ENCODE measurements around the gene SLC35F4.

DNA sequence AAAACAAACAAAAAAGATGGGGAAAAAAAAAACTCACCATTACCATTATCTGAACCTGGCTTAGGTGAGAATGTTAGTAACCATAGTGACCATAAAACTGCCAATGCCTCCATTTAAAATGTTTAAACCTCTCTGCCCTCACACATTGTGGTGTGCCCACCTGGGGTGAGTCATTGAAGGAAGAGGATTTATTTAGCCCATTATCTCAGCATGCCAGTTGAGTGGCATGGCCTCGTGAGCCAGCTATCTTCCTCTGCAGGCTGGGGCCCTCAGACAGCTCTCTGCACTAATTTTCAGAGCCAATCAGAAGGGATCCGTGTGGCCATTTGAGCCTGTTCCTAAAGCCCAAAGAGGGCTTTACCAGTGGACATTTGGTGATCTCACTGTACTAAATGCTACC is 290.4 kb downstream of the SLC35F4 start:
- no peak for TF ChIP-seq TAF1 (IDR thresholded peaks at IDR 0.05; ENCODE audit: borderline replicate concordance, insufficient read depth, low read length)
- no peak for TF ChIP-seq POLR2AphosphoS5 (IDR thresholded peaks at IDR 0.05; ENCODE audit: low read depth, low read length)
- TF ChIP-seq, protein P1, sequence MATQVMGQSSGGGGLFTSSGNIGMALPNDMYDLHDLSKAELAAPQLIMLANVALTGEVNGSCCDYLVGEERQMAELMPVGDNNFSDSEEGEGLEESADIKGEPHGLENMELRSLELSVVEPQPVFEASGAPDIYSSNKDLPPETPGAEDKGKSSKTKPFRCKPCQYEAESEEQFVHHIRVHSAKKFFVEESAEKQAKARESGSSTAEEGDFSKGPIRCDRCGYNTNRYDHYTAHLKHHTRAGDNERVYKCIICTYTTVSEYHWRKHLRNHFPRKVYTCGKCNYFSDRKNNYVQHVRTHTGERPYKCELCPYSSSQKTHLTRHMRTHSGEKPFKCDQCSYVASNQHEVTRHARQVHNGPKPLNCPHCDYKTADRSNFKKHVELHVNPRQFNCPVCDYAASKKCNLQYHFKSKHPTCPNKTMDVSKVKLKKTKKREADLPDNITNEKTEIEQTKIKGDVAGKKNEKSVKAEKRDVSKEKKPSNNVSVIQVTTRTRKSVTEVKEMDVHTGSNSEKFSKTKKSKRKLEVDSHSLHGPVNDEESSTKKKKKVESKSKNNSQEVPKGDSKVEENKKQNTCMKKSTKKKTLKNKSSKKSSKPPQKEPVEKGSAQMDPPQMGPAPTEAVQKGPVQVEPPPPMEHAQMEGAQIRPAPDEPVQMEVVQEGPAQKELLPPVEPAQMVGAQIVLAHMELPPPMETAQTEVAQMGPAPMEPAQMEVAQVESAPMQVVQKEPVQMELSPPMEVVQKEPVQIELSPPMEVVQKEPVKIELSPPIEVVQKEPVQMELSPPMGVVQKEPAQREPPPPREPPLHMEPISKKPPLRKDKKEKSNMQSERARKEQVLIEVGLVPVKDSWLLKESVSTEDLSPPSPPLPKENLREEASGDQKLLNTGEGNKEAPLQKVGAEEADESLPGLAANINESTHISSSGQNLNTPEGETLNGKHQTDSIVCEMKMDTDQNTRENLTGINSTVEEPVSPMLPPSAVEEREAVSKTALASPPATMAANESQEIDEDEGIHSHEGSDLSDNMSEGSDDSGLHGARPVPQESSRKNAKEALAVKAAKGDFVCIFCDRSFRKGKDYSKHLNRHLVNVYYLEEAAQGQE (IDR thresholded peaks at IDR 0.05; ENCODE audit: insufficient read depth in 1 of 2, low read depth in 2 of 2, low read length in 2 of 2) = no peak
- TF ChIP-seq SIN3A (IDR thresholded peaks at IDR 0.05; ENCODE audit: borderline replicate concordance, insufficient read depth, low read length) = no peak
- no peak for TF ChIP-seq FOXP2 (optimal IDR thresholded peaks at IDR 0.05; ENCODE audit: borderline replicate concordance, extremely low read depth, extremely low read length, insufficient read depth)

All from PFSK-1 (cell line).